Spleen (tissue), 11 donors: ENCODE data around the gene ESR1. TPM values are rescaled to one million over a fixed set of nuclear protein-coding genes. Genes with fewer than 3 reads are reported as not detected.

Source experiments
- DNase-seq: peaks from one replicate; pipeline ENCODE4 v3.0.0-alpha.2; 2020
- H3K27ac ChIP-seq, 8 donors: fragments of 200-600 bp; sonication (generic) in 7 of 8; 1 replicate in 4 of 8; 2 replicates in 4 of 8; pipeline versions ENCODE4 v1.5.0 to v1.8.0; 2016 to 2021; ENCODE audit warnings: inconsistent platforms in 4 of 8, mild to moderate bottlenecking in 4 of 8, moderate library complexity in 1 of 8
- H3K27me3 ChIP-seq, 7 donors: fragments of 200-600 bp; sonication (generic) in 6 of 7; replicated peaks in 1 of 7; 1 replicate in 4 of 7; 2 replicates in 3 of 7; pipeline versions ENCODE4 v1.5.0 to v1.8.0; 2016 to 2021; ENCODE audit warnings: inconsistent platforms in 3 of 7, mild to moderate bottlenecking in 1 of 7
- H3K36me3 ChIP-seq, 6 donors: fragments of 200-600 bp; sonication (generic) in 5 of 6; 1 replicate in 4 of 6; 2 replicates in 2 of 6; pipeline versions ENCODE4 v1.5.0 to v1.8.0; 2016 to 2021; ENCODE audit warnings: inconsistent platforms in 2 of 6
- H3K4me1 ChIP-seq, 6 donors: fragments of 200-600 bp; sonication (generic) in 5 of 6; 1 replicate in 3 of 6; 2 replicates in 3 of 6; pipeline versions ENCODE4 v1.5.0 to v1.8.0; 2016 to 2021; ENCODE audit warnings: inconsistent platforms in 3 of 6
- H3K4me3 ChIP-seq, 8 donors: fragments of 200-600 bp; sonication (generic) in 7 of 8; 1 replicate in 4 of 8; 2 replicates in 4 of 8; pipeline versions ENCODE4 v1.5.0 to v1.8.0; 2016 to 2021; ENCODE audit warnings: inconsistent platforms in 4 of 8, mild to moderate bottlenecking in 4 of 8, moderate library complexity in 2 of 8
- H3K9me3 ChIP-seq, 8 donors: fragments of 200-600 bp; sonication (generic) in 7 of 8; 1 replicate in 4 of 8; 2 replicates in 4 of 8; pipeline versions ENCODE4 v1.5.0 to v1.8.0; 2016 to 2021; ENCODE audit warnings: inconsistent platforms in 4 of 8
- POLR2A ChIP-seq, 3 donors: fragments of 450-650 bp; IDR thresholded peaks; one replicate each; pipeline ENCODE4 v1.5.1; 2017; ENCODE audit warnings: antibody characterized with exemption in 3 of 3, mild to moderate bottlenecking in 1 of 3
- POLR2AphosphoS5 ChIP-seq, 3 donors: sonication (generic); formaldehyde crosslinking; IDR thresholded peaks; one replicate each; pipeline ENCODE4 v1.5.1; 2017; ENCODE audit warnings: antibody characterized with exemption in 3 of 3
- WGBS, 5 donors: extraction: QIAGEN DNeasy Blood & Tissue Kit in 3 of 5; methylation state at CpG; one replicate each; pipeline versions ENCODE4 v1.1.5 to v1.1.7; 2013 to 2018; 5-methylcytosine and 5-hydroxymethylcytosine counted together
- intact Hi-C: fragments of 100-400 bp; cut with DNase I; formaldehyde crosslinking; loops from one replicate; pipeline ENCODE4 v1.15.0; 2023; ENCODE audit warnings: low total_unique reads
- polyA plus RNA-seq, 3 donors: library from polyadenylated mRNA; stranded (reverse); fragments of 200-250 nt; gene quantifications; one replicate each; pipeline ENCODE4 v1.2.1, GENCODE V29; 2013
- total RNA-seq, 7 donors: library from RNA; depleted of rRNA in 3 of 7; stranded (reverse); fragments of >200 nt in 3 of 7; fragmentation: NEBNext Ultra II Directional in 4 of 7; extraction: Animal tissue kit (Norgen Biotek cat#: 25700) in 4 of 7; gene quantifications; one replicate each; pipeline versions ENCODE4 v1.1.0 to v1.2.1, GENCODE V29; 2016 to 2021
- TF ChIP-seq, protein P1 (sequence below), 11 experiments: fragments of 200-600 bp in 7 of 11; fragments of 450-650 bp in 4 of 11; sonication (generic) in 4 of 11; IDR thresholded peaks in 8 of 11; conservative IDR thresholded peaks in 3 of 11; 1 replicate in 7 of 11; 2 replicates in 4 of 11; pipeline versions ENCODE4 v1.4.0 to v1.8.0; 2016 to 2021; ENCODE audit warnings: antibody characterized with exemption in 11 of 11, inconsistent platforms in 4 of 11, mild to moderate bottlenecking in 1 of 11
- donor health status: healthy with polysubstance abuse.
- donor health status: DM: no; HTN: no; CAD: no; lungs with moderate emphysema.
- donor health status: DM: no; HTN: no; CAD: no.
- donor health status: Bipolar disorder and iron deficiency.
- donor health status: healthy.
- donor health status: DM: no; HTN: no; CAD: no.
- donor health status: DM: yes; HTN: yes; CAD: no.

The ESR1 gene
- total and polyA plus RNA-seq, 10 donors, result 0.35 to 7.3 (median 3.2) TPM

DNA sequence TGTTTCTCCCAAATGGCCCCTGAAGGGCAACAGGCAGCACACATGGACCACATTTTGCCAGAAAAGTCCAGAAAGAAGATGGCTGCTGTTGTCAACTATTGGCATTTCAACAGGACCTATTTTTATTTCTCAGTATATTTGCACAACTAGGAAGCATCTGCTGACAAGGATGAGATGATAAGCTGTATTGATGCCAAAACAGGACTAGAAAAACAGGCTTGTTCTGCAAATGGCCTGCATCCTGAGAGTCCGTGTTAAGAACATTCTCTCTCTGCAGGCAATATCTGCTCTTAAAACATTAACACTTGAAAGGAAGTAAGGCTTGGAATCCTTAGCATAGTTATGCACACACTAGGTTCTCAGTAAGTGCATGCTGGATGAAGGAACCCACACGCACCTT, 283.7 kb downstream of the ESR1 start:
- Histone ChIP-seq H3K4me1 (no peaks in the 10 kb centered on the region), H3K27ac (no peak overlapping the region), H3K36me3 (no peaks in the 10 kb centered on the region), H3K4me3 (no peak overlapping the region), H3K9me3 (no peaks in the 10 kb centered on the region), H3K27me3 (no peaks in the 10 kb centered on the region)
- intact Hi-C loops, result no loop called here
- WGBS, 5 donors, result 65 to 78% (median 72%) methylated on average over 2 of the region's 2 CpGs
- DNase-seq, result no peak
- TF ChIP-seq, protein P1, sequence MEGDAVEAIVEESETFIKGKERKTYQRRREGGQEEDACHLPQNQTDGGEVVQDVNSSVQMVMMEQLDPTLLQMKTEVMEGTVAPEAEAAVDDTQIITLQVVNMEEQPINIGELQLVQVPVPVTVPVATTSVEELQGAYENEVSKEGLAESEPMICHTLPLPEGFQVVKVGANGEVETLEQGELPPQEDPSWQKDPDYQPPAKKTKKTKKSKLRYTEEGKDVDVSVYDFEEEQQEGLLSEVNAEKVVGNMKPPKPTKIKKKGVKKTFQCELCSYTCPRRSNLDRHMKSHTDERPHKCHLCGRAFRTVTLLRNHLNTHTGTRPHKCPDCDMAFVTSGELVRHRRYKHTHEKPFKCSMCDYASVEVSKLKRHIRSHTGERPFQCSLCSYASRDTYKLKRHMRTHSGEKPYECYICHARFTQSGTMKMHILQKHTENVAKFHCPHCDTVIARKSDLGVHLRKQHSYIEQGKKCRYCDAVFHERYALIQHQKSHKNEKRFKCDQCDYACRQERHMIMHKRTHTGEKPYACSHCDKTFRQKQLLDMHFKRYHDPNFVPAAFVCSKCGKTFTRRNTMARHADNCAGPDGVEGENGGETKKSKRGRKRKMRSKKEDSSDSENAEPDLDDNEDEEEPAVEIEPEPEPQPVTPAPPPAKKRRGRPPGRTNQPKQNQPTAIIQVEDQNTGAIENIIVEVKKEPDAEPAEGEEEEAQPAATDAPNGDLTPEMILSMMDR (IDR thresholded peaks at IDR 0.05 in 8 of 11, conservative IDR thresholded peaks at IDR 0.05 in 3 of 11), result no peak
- TF ChIP-seq POLR2A (IDR thresholded peaks at IDR 0.05), result no peak
- TF ChIP-seq POLR2AphosphoS5 (IDR thresholded peaks at IDR 0.05), result no peak

DNA sequence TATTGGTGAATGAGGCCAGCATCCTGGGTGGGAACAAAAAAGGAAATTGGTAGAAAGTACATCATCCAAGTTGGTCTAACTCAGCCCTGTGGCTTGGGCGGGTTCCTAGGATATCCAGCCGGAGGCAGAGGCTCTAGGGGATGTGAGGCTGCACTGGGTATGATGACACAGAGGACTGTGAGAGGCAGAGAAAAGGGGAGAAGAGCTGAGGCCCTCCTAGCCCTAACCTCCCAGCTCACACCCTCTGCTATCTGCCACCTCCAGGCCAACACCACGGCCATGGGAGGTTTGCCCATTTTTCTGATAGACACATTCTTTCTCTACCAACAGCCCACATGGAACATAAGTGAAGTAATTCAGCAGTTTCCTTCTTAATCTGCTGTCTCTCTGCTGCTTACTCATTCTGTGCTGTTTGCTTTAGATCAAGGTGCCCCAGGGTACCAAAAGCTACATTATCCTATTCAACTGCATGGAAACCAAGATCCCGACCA, 284.4 kb downstream of the ESR1 start:
- H3K36me3 ChIP-seq, result no peaks in the 10 kb centered on the region
- no peaks in the 10 kb centered on the region for H3K4me1 ChIP-seq
- no peak for TF ChIP-seq POLR2AphosphoS5 (IDR thresholded peaks at IDR 0.05)
- TF ChIP-seq, protein P1 (IDR thresholded peaks at IDR 0.05 in 8 of 11, conservative IDR thresholded peaks at IDR 0.05 in 3 of 11), result no peak
- TF ChIP-seq POLR2A (IDR thresholded peaks at IDR 0.05), result no peak
- no peak overlapping the region for H3K4me3 ChIP-seq
- DNase-seq, result no peak
- WGBS, 5 donors, result 81 to 93% (median 85%) methylated on average over 4 of the region's 4 CpGs
- no peaks in the 10 kb centered on the region for H3K27me3 ChIP-seq
- H3K9me3 ChIP-seq, result no peaks in the 10 kb centered on the region
- intact Hi-C loops, result no loop called here
- H3K27ac ChIP-seq, result no peak overlapping the region

DNA sequence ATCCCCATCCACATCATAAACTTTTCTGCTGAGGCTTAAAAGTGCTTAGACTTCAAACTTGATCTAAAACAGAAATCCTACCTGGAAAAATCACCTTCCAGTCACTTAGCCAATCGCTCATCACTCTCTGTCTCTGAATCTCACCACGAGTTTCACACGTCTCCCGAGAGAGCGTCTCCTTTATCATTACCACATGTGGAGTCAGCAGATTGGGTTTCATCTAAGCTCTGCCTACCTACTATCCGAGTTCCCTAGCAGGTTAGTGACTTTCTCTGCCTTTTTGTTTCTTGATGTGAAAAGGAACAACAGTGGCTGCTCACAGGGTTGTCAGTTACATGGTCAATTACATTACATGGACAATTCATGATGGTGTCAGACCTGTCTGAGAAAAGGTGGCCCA, 286.2 kb downstream of the ESR1 start:
- Histone ChIP-seq H3K9me3 (no peaks in the 10 kb centered on the region), H3K27me3 (no peaks in the 10 kb centered on the region), H3K4me1 (no peaks in the 10 kb centered on the region), H3K27ac (no peak overlapping the region), H3K4me3 (no peak overlapping the region), H3K36me3 (no peaks in the 10 kb centered on the region)
- no peak for TF ChIP-seq POLR2A (IDR thresholded peaks at IDR 0.05)
- TF ChIP-seq POLR2AphosphoS5 (IDR thresholded peaks at IDR 0.05), result no peak
- TF ChIP-seq, protein P1 (IDR thresholded peaks at IDR 0.05 in 8 of 11, conservative IDR thresholded peaks at IDR 0.05 in 3 of 11), result no peak
- WGBS, 5 donors, result 78 to 87% (median 80%) methylated on average over 6 of the region's 6 CpGs
- no peak for DNase-seq
- intact Hi-C loops, result no loop called here

- intact Hi-C loops, result no loop called here
- Histone ChIP-seq H3K9me3 (no peaks in the 10 kb centered on the region), H3K4me1 (peaks cover 0 to 3% (median under 1%) of the 10 kb centered on the region in 6 donors), H3K36me3 (no peaks in the 10 kb centered on the region), H3K27ac (no peak overlapping the region), H3K27me3 (no peaks in the 10 kb centered on the region), H3K4me3 (no peak overlapping the region)
- 84 to 96% (median 90%) methylated on average over 3 to 4 of the region's 4 CpGs for WGBS, 5 donors
- TF ChIP-seq, protein P1 (IDR thresholded peaks at IDR 0.05 in 8 of 11, conservative IDR thresholded peaks at IDR 0.05 in 3 of 11), result no peak
- no peak for TF ChIP-seq POLR2AphosphoS5 (IDR thresholded peaks at IDR 0.05)
- no peak for TF ChIP-seq POLR2A (IDR thresholded peaks at IDR 0.05)
- no peak for DNase-seq
These were observed 286.8 kb downstream of the ESR1 start for GRCh38 chr6:152094276-152094675.
